GM21717 (cell line): Measurements from ENCODE around the gene CCR7.
A peak's percentile ranks its signal among the peaks of the same experiment; 100 is the strongest.

Experiments used
- ATAC-seq: cut with Tn5 transposase; IDR thresholded peaks from one replicate; pipeline ENCODE4 v1.9.1; 2021; ENCODE audit warnings: mild to moderate bottlenecking, moderate library complexity; ENCODE audit not compliant: unreplicated experiment

Gene CCR7

GRCh38 chr17:40563220-40564052 is 1.8 kb downstream of the CCR7 start:
- ATAC-seq, result no peak

- ATAC-seq, result no peak
Measured at GRCh38 chr17:40562838-40563219, 2.4 kb downstream of the CCR7 start.

DNA sequence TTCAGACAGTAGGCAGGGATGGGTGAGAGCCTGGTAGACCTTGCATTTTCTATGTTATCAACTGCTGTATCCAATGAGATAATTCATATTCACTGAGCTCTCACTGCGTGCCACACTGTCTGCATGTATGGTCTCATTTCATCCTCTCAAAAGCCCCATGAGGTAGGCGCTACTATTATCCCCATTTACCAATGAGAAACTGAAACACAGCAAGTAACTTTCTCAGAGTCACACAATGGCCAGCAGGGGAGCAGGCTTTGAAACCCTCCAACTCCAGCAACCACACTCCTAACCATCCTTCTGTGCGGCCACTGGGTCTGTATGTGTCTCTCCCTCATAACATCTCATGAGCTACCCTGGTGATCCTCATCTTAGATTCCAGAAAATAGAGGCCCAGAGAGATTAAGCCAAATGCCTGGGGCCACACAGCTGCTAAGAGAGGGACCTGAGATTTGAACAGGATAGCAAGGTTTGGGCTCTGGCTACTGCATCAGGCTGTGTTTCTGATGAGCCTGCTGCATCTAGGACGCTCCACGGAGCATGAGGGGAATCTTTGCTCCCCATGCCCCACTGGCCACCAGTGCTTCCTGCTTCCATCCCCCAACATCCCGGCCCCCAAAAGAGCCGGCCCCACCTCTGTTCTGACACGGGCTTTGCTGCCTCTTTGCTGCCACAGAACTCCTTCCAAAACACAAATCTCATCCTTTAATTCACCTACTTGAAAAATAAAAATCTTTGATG is 3.2 kb downstream of the CCR7 start:
- peak; percentile 36 for ATAC-seq

DNA sequence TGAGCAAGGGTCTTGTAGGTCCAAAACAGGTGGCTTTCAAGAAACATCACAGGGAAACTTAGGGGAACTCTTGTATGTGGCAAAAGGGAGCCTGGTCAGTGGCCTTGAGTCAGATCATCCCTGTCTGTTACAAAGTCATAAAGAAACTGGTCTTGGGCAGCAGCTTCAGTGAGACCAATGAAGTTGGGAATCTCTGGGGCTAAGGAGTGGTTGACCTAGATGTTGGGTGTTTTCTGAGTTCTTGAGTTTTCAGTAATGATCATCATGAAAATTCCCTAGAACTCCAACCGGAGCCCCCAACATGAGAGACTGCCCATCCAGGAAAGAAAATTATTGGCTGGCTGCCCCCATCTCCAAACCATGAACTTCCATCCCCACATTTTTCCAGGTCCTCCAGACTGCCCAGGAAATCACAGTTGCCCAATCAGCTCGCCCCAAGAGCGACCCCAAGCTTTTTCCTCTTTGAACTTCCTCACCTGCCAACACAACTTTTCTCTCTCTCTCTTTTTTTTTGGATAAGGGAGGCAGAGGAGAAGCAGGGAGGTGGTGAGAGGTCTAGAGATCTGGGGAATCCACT is 3.9 kb downstream of the CCR7 start:
- peak; percentile 28 for ATAC-seq

DNA sequence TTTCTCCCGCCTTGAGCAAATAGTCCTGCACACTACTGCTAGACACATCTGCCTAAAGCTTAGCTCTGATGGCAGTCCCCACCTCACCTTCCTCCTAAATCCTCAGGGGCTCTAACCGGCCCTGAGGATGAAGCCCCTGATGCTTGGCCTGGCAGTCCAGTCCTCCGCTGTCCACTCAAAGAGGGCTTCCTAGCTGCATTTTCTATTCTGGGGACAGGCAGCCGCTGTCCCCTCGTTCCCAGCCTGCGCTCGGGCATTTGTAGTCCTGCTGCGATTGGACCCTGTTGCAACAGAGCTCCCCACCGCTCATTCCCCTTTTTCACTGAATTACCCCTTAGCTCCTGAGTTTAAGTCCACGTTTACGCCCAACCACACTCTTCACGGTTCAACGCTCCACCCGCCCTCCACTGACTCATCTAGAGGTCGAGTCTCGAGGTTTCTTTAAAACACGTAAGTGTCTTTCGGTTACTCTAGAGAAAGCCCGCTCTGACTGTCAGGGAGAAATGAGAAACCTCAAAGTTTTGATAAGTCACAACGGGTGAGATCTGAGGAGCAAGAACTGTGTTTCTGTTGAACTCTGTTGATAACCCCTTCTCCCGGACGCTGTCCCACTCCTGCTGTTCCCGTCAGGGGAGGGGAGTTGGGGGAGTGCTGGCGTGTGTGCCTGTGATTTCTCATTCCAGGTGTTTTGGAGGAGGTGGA is 4.5 kb downstream of the CCR7 start:
- peak; percentile 39 for ATAC-seq

DNA sequence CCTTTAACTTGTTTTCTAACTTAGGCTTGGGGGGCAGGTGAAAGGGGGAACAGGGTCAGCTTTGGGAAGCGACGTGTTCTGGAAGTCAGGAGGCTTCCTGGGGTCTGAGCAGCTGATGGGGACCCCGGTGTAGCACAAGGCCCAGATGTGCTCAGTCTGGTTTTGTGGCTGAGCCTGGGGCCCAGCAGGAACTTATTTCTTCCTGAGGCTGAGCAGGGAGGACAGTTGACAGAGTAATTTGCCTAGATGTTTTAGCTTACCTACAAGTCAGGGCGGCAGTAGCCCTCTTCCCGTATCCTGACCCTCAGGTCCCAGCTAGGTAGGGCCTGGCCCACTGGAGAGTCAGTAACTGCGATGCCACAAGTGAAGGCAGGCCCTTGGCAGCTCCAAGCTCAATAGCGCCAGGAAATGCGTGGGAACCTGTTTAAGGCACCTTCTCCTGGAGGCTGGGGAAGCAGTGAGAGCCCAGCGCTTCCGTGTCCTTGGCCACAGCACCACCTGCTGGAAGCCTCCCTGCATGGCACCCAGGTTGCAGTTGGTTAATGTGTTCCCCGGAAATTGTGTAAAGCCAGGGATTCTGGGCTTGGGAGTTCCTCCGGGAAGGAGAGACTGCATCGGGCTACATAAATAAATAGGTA is 5.2 kb downstream of the CCR7 start:
- ATAC-seq, result no peak

GRCh38 chr17:40559564-40559916 is 5.7 kb downstream of the CCR7 start:
- no peak for ATAC-seq

GRCh38 chr17:40558890-40559563 is 6.2 kb downstream of the CCR7 start:
- ATAC-seq, result no peak

DNA sequence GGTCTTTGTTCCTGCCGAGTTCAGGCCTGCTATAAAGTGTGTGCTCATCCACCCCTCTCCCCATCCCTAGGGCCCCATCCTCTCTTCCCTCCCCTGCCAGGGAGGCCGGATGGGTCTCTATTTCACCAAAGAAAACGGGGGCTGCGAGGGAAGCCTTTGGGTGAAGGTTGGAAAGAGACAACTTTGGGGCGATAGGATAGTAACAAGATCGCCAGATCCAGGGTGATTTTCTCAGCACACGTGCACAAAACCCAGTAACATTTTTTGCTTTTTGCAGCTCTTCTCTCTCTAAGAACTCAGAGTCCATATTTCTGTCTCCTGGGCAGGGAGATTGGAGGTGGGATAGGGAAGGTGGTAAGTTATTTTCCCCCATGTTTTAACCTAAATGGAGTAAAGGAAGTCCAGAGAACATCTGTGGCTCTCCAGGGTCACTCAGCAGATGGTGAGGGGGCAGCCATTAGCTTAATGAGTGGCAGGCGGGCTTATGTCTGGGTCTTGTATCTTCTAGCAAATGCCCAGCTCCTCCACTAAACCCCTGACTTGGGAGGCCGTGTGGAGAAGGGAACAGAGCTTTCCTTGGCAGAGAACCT is 6.9 kb downstream of the CCR7 start:
- no peak for ATAC-seq

DNA sequence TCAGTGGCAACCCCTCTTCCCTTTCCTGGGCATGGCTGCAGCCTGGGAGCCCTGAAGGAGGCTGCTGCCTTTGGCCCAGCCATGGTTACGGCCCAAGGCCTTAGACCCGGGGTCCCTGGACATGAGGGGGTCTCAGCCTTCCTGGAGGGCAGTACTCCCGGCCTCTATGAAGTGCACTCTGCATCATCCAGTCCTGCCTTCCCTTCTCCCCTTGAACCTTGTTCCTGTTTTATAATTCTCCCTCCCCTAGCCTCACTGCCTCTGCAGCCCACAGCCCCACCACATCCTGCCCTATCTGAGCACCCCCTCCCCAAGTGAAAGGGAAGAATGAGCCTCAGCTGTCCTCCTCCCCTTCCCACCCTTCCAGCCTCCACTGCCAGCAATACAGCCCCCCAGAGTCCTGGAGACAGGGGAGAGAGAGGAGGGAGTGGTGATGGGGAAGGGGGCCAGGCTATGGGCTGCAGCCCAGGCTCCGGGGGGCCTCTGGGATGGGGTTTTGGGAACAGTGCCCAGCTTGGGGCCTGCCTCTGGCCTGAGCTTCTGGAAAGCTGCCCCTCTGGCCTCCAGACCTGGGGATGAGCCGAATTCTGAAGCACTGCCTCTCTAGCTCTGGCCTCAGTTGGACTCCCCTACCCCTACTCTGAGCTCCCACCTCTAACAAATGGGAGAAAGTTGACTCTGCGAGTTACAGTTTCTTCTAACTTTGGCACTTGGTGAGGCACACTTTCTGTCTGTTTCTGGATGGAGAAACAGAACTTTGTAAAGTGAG is 7.6 kb downstream of the CCR7 start:
- no peak for ATAC-seq

GRCh38 chr17:40556884-40557414 is 8.3 kb downstream of the CCR7 start:
- ATAC-seq, result no peak

DNA sequence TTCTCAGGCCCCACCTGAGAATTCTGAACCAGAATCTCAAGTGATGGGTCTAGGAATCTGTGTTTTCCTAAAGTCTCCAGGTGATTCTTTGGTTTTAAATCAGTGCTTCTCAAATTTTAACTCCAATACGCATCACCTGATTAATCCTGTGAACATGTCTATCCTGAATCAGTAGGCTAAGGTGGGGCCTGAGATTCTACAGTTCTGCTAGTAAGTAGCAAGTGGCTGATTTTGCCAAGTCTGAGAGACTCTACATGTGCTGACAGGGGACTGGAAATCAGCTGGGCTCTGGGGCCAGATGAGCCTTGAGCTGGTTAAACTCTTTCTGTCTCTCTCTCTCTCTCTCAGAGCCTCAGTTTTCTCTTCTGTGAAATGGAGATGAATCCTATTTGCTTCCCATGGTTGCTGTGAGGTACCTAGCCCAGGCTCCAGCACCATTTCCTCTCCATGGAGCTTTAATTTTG is 9.0 kb downstream of the CCR7 start:
- no peak for ATAC-seq

DNA sequence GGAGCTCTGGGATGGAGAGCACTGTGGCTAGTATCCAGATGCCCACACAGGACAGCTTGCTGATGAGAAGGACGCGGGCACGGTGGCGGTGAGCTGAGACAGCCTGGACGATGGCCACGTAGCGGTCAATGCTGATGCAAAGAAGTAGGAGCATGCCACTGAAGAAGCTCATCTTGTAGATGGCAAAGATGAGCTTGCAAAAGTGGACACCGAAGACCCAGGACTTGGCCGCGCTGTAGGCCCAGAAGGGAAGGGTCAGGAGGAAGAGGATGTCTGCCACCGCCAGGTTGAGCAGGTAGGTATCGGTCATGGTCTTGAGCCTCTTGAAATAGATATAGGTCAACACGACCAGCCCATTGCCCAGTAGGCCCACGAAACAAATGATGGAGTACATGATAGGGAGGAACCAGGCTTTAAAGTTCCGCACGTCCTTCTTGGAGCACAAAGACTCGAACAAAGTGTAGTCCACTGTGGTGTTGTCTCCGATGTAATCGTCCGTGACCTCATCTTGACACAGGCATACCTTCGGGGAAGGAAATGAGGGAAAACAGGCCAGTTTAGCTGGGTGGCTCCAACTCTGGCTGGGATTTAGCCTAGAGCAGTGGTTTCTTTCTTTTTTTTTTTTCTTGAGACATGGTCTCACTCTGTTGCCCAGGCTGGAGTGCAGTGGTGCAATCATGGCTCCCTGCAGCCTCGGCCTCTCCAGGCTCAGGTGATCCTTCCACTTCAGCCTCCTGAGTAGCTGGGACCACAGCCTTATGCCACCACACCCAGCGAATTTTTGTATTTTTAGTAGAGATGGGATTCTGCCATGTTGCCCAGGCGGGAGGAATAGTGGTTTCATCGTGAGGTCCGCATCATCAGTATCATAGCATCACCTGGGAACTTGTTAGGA is 9.7 kb downstream of the CCR7 start:
- ATAC-seq, result no peak

GRCh38 chr17:40554646-40555295 is 10.5 kb downstream of the CCR7 start:
- no peak for ATAC-seq

GRCh38 chr17:40553694-40554534 is 11.4 kb downstream of the CCR7 start:
- ATAC-seq, result no peak
